GM12891 (cell line): ENCODE data around the gene TCEAL5.
"Not testable (repeated sequence)": the region's sequence is repeated elsewhere in the genome, so short reads cannot be mapped to it uniquely, and the experiment has no call there.

ENCODE experiments used
- DNase-seq: peaks from one replicate; pipeline ENCODE4 v3.0.0; 2011; ENCODE audit warnings: low spot score; ENCODE audit not compliant: insufficient read length
- FAIRE-seq: peaks from 2 replicates; lab custom pipeline; 2011; peaks lifted over from hg19 to GRCh38; lab: Jason Lieb, UNC
- PAX5 ChIP-seq: IDR thresholded peaks from 2 replicates; pipeline ENCODE4 v1.6.1; 2011; ENCODE audit warnings: low read length, moderate library complexity, mild to moderate bottlenecking; ENCODE audit not compliant: insufficient read depth, severe bottlenecking
- POLR2A ChIP-seq: IDR thresholded peaks from 2 replicates; pipeline ENCODE4 v1.6.1; 2011; ENCODE audit warnings: low read depth, low read length, control low read depth
- POLR2AphosphoS5 ChIP-seq: IDR thresholded peaks from 2 replicates; pipeline ENCODE4 v1.6.1; 2011; ENCODE audit warnings: low read depth, low read length, control low read depth
- POU2F2 ChIP-seq: IDR thresholded peaks from 2 replicates; pipeline ENCODE4 v1.6.1; 2011; ENCODE audit warnings: low read depth, mild to moderate bottlenecking, control low read depth, low read length, moderate library complexity
- SPI1 ChIP-seq: IDR thresholded peaks from 2 replicates; pipeline ENCODE4 v1.6.1; 2011; ENCODE audit warnings: low read depth, low read length, control low read depth
- TAF1 ChIP-seq: IDR thresholded peaks from 2 replicates; pipeline ENCODE4 v1.6.1; 2011; ENCODE audit warnings: low read depth, low read length, control low read depth

TCEAL5 gene

DNA sequence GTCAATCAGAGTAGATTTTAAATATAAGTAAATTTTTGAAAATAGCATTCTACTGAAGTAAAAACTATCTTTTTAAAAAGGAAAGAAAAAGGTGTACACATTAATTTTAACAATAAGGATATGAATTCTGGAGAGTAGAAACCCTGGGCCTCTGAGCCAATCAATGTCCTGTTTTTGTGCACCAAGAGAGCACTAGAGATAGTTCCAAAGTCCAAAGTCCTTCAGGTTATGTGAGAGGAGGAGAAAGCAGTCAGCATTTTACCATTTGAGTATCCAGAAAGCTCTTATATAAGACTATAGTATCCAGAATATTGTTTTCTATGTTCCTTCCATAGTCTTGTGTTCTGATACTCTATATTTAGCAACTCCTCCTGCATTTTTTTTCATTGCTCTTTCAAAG, 18.3 kb downstream of the TCEAL5 start:
- no peak for DNase-seq
- FAIRE-seq = no peak
- no peak for TF ChIP-seq POU2F2
- TF ChIP-seq POLR2AphosphoS5 = no peak
- TF ChIP-seq TAF1 = no peak
- no peak for TF ChIP-seq SPI1
- TF ChIP-seq POLR2A = no peak
- no peak for TF ChIP-seq PAX5

DNA sequence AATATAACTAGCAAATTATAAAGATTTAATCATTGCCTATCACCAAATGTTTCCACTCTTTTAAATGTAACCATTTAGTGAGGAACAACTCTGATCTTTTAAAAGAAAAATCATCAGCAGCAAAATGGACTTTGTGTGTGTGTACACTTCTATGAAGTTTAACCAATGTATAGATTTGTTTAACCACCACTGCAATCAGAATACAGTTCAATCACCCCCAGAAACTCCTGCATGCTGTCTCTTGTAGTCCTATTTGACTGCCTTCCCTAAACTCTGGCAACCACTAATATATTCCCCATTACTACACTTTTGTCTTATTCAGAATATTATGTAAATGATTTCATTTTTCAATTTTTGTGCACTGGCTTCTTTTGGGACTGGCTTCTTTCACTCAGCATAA, 19.9 kb downstream of the TCEAL5 start:
- no peak for TF ChIP-seq POLR2AphosphoS5
- TF ChIP-seq POU2F2 = no peak
- no peak for TF ChIP-seq SPI1
- no peak for TF ChIP-seq PAX5
- no peak for TF ChIP-seq POLR2A
- TF ChIP-seq TAF1 = no peak
- no peak for FAIRE-seq

DNA sequence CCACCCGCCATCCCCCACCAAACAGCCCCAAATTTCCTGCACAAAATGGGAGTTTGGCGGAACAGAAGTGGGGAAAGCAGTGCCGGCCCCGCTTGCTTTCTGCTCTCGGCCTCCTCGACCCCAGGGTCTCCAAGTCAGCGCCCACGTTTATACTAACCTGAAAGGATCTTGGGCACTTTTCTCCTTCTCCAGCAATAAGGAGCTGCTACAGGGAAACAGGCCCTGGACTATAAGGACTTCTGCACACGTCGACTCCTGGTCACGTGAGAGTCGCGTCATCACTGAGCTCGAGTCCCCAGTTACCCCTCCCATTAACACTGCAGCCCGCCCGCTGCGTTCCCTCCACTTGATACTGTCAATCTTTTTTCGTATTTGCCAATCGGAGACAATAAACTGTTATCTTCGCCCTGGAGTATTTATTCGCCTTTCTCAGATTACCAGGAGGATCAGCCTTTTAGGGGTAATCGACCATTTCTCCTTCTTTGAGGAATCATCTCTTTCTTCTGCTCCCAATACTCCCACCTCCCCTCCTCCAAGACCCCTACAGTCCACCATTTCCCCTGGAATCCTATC, 21.5 kb downstream of the TCEAL5 start, which contains the start of gene TCEAL8:
Gene TCEAL8, minus strand, starts transcription at position 235 of the 573 bp plus-strand sequence. CDS start 1,176 bp downstream, outside the sequence.
- FAIRE-seq (peak; percentile 84), DNase-seq (no peak)
- TF ChIP-seq POLR2AphosphoS5 (no peak), POU2F2 (no peak), TAF1 (no peak), SPI1 (no peak), PAX5 (no peak), POLR2A (no peak)

More for the DNA sequence above, 19.9 kb downstream of the TCEAL5 start:
- DNase-seq = no peak

DNA sequence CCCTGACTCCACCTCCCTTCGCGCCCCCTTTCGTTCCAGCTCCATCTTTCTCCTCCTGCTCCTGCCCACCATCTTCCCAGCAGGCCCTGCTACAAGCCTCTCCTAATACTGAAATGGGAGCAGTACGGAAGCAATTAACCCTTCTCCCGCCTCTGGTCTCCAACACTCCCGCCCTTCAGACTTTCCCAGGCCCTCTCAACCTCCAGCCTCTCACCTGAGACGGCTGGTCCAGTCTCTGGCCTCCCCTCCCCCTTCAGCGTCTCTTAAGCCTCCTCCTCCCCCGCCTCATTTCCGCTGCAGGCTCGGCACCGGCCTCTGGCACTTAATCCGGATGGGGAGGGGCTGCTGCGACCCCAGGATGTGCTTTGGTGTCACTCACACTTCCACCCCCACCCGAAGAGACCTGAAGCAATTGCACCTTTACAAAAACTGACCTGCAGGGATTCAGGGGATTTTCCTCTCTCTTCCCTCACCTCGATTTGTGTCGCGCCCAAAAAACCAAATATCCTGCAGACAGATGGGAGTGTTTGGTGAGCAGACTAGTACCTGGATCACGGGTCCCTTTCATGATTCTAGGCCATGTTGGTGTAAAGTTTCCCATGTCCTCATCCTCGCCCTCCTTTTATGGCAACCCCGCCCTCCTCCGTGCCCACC, 22.3 kb downstream of the TCEAL5 start:
- DNase-seq = no peak
- FAIRE-seq = peak; percentile 50
- TF ChIP-seq SPI1 = no peak
- no peak for TF ChIP-seq TAF1
- 0 out of 2 replicates have a peak, but pooled peaks have one; percentile 3 for TF ChIP-seq POLR2A
- no peak for TF ChIP-seq POU2F2
- no peak for TF ChIP-seq PAX5

DNA sequence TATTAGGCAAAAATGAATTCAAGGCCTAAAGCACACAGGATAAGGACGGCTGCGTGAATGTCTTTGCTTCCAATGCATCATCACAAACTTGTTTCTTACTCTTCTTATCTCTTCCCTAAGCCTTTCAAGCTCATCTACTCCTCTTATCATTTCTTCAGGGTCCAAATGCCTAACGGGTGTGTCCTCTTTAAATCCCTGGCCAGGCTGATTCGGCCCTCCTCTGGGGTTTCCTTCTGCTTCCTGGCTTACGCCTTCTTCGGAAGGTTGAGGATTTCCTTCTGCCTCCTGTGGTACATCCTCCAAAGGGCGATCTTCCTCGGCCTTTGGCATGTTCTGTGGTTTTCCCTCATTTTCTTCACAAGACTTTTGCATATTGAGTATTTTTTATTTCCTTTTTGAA, 22.9 kb downstream of the TCEAL5 start:
- DNase-seq (no peak), FAIRE-seq (no peak)
- TF ChIP-seq SPI1 = no peak
- no peak for TF ChIP-seq POLR2A
- no peak for TF ChIP-seq POLR2AphosphoS5
- TF ChIP-seq POU2F2 = no peak
- no peak for TF ChIP-seq TAF1
- no peak for TF ChIP-seq PAX5

DNA sequence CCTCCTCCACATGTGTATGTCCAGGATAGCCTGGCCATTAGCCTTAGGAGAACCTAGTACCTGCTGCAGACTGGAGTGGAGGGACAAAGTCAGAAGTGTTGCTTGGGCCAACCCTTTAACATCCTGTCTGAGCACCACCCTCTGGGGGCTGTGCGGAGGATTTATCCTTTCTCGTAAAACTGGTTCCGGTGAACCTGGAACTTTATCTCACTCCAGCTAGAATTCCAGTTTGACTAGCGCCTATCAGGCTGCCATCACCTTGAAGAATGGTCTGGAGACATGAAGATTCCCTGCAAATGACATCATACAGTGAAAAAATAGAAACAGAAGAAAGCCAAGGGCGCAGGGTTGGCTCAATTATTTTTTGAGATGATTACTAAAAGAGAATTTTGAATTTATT, 25.6 kb downstream of the TCEAL5 start:
- TF ChIP-seq TAF1 (no peak), POLR2A (no peak), SPI1 (no peak), POLR2AphosphoS5 (no peak), PAX5 (no peak), POU2F2 (no peak)
- no peak for FAIRE-seq
- no peak for DNase-seq

DNA sequence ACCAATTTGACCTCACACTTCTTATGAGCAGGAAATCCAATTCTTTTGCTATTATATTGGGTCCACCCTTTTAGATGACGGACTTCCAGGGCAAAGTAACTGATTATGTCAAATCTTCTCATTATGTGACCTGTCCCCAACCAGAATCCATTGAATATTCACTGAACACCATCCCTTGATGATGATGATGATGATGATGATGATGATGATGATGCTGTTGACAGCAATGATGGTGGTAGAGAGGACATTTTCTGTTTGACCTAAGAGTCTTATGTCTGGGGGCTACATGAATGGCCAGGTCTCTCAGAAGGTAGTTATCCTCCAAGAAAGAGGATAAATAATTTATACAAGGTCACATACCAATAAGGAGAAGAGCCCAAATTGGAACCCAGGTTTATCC, 26.7 kb downstream of the TCEAL5 start:
- no peak for TF ChIP-seq PAX5
- TF ChIP-seq SPI1 = no peak
- TF ChIP-seq POLR2AphosphoS5 = no peak
- no peak for TF ChIP-seq POU2F2
- no peak for TF ChIP-seq POLR2A
- FAIRE-seq (no peak), DNase-seq (no peak)

DNA sequence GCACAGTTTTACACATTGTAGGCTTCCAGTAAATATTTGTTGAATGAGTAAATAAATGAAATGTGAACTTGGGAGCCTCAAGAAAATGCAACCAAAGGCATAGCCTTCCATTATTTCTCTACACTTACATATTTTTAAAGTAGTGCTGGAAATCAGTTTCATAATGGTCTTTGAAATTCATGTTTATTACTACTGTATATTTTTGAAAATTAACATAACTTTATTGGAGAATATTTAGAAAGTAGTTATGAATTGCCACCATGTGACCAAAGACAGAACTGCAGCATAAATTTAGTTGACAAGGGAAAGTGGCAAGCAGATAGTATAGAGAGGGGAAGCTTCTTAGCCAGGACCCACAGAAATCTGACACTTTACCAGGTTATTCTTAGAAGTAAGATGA, 28.0 kb downstream of the TCEAL5 start:
- no peak for TF ChIP-seq PAX5
- TF ChIP-seq SPI1 = no peak
- no peak for TF ChIP-seq TAF1
- no peak for TF ChIP-seq POLR2AphosphoS5
- no peak for TF ChIP-seq POLR2A
- no peak for DNase-seq
- peak; percentile 28 for FAIRE-seq

DNA sequence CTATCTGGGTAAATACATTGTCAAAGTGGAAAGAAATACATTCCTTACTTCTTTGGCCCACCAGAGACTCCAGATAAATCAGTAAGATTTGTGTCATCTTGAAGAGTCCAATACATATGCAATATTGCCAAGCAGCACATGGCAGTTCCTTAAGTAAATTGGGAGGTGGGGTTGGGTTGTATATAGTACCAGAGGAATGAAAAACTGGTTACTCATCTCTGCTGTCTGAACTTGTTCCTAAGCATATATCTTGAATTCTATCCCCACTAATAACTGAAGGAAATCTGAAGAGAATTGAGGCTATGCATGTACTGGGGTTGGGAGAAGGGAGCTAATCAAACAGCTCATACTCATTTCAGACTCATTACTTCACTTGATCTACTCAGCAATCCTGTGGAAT, 36.4 kb downstream of the TCEAL5 start:
- no peak for TF ChIP-seq TAF1
- no peak for TF ChIP-seq POU2F2
- no peak for TF ChIP-seq POLR2AphosphoS5
- TF ChIP-seq SPI1 = no peak
- TF ChIP-seq POLR2A = no peak
- TF ChIP-seq PAX5 = no peak
- FAIRE-seq (no peak), DNase-seq (no peak)

DNA sequence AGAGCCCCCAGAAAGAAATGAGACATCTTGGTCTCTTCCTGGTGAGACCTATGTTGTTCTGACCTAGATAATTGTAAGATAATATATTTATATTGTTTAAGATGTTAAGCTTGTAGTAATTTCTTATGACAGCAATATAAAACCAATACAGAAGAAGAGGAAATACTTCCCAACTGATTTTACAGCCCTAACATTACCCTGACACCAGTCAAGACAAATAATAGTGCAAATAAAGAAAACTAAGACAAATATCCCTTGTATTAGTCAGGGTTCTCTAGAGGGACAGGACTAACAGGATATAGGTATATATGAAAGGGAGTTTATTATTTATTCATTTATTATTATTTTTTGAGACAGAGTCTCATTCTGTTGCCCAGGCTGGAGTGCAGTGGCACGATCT, 40.3 kb downstream of the TCEAL5 start:
- FAIRE-seq (no peak), DNase-seq (no peak)
- no peak for TF ChIP-seq PAX5
- TF ChIP-seq TAF1 = no peak
- no peak for TF ChIP-seq POLR2A
- TF ChIP-seq POU2F2 = no peak
- no peak for TF ChIP-seq SPI1
- no peak for TF ChIP-seq POLR2AphosphoS5

DNA sequence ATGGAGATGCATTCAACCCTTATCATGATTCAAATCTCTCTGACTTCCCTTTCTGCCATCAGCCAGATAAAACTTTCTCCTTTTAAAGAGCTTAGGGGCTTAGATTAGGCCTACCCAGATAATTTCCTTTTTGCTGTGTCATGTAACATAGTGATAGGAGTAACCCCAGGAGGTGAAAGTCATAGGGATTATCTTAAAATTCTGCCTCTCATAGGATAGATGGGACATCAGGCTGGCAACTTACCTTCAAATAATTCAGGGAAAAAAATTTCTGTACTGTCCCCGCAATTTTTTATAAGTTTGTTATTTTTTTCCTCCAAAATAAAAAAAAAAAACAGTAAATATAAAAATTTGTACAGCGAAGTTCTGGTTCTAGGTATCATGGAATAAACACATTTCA, 40.9 kb downstream of the TCEAL5 start:
- FAIRE-seq, DNase-seq: not testable (repeated sequence)
